Measurements from ENCODE around the gene WDR31. TPM values are rescaled to one million over a fixed set of nuclear protein-coding genes. Genes with fewer than 3 reads are reported as not detected.

WDR31 gene
- total and polyA plus RNA-seq, 2 of the 4 experiments (the other 2 are of a cell fraction), result 0.29 to 0.36 TPM

GRCh38 chr9:113363336-113363735, 23.3 kb upstream of the WDR31 start:
- H2BK5ac ChIP-seq (ENCODE audit: low read depth, low read length, poor library complexity, severe bottlenecking), result no peak overlapping the region
- intact Hi-C loops (cut with micrococcal nuclease), result no loop called here

More at GRCh38 chr9:113363336-113363735, 23.3 kb upstream of the WDR31 start:
- Histone ChIP-seq H2AFZ (replicated peaks; ENCODE audit: low read length, poor library complexity) (no peak overlapping the region), H4K8ac (ENCODE audit: low read depth in 2 of 2, low read length in 2 of 2) (no peak overlapping the region), H3K4me3 (ENCODE audit: insufficient read depth, low read depth, low read length) (no peak overlapping the region), H3K79me1 (ENCODE audit: low read depth in 1 of 2, low read length in 2 of 2) (no peaks in the 10 kb centered on the region), H3K18ac (ENCODE audit: low read depth, low read length) (no peak overlapping the region), H3K36me3 (ENCODE audit: control insufficient read depth, insufficient read depth, low read length) (no peaks in the 10 kb centered on the region), H3K4me1 (ENCODE audit: control insufficient read depth, insufficient read depth, low read length) (no peaks in the 10 kb centered on the region), H3K4ac (ENCODE audit: low read depth, low read length) (no peak overlapping the region), H2BK15ac (ENCODE audit: low read depth, low read length) (no peak overlapping the region), H3K27me3 (ENCODE audit: control insufficient read depth, insufficient read depth, low read length) (peaks cover 31% of the 10 kb centered on the region), H4K91ac (ENCODE audit: insufficient read depth, low read depth, low read length) (no peak overlapping the region), H2BK20ac (ENCODE audit: low read depth, low read length) (no peak overlapping the region), H2AK9ac (replicated peaks; ENCODE audit: low read depth, low read length, poor library complexity) (no peak overlapping the region), H3K56ac (ENCODE audit: extremely low read depth, insufficient read depth, low read length) (no peak overlapping the region), H3K9me3 (ENCODE audit: control insufficient read depth, insufficient read depth, low read length) (no peaks in the 10 kb centered on the region), H3K27ac (ENCODE audit: insufficient read depth, low read length) (no peak overlapping the region), H3K9ac (ENCODE audit: low read depth, low read length) (no peak overlapping the region), H3K9me1 (ENCODE audit: insufficient read depth, low read length) (peaks cover 3% of the 10 kb centered on the region; the same call in 1 of the 2 replicates), H4K5ac (ENCODE audit: low read depth, low read length) (no peak overlapping the region), H3K4me2 (ENCODE audit: low read depth, low read length) (no peak overlapping the region), H4K20me1 (ENCODE audit: insufficient read depth, low read length) (no peaks in the 10 kb centered on the region), H3K14ac (replicated peaks; ENCODE audit: low read depth, low read length) (no peak overlapping the region), H3K23ac (ENCODE audit: low read depth, low read length) (no peak overlapping the region), H2BK120ac (ENCODE audit: low read depth, low read length) (no peak overlapping the region), H2AK5ac (ENCODE audit: low read depth, low read length) (no peak overlapping the region)
- CTCF ChIA-PET, result interaction anchor here (0.6 kb wide), 1 partner anchor 38 kb away, joined by 3 read pairs; the partner anchor contains the start of gene ALAD
- POLR2A ChIA-PET (ENCODE audit: unreplicated experiment), result no interaction called here
- TF ChIP-seq SMC3 (IDR thresholded peaks at IDR 0.05; ENCODE audit: low read depth, low read length), result no peak
- in situ Hi-C loops (cut with MboI; ENCODE audit: low sequenced_read_pairs) (no loop called here), dilution Hi-C loops (cut with HindIII; ENCODE audit: low sequenced_read_pairs, unreplicated experiment) (no loop called here)
- WGBS, 2 experiments (ENCODE audit: extremely low coverage in 2 of 2, insufficient read length in 1 of 2), result no CpG with 5 or more reads among the region's 3 CpGs
- DNase-seq, result no peak
- ATAC-seq (ENCODE audit: low read depth), result no peak
- no TSS peak for BruUV-seq (replicated peaks)

Data from IMR-90 (cell line).